ENCODE measurements around the gene PAFAH1B1.

- TF ChIP-seq POLR2A (IDR thresholded peaks at IDR 0.05) = no peak
- TF ChIP-seq, protein P1, sequence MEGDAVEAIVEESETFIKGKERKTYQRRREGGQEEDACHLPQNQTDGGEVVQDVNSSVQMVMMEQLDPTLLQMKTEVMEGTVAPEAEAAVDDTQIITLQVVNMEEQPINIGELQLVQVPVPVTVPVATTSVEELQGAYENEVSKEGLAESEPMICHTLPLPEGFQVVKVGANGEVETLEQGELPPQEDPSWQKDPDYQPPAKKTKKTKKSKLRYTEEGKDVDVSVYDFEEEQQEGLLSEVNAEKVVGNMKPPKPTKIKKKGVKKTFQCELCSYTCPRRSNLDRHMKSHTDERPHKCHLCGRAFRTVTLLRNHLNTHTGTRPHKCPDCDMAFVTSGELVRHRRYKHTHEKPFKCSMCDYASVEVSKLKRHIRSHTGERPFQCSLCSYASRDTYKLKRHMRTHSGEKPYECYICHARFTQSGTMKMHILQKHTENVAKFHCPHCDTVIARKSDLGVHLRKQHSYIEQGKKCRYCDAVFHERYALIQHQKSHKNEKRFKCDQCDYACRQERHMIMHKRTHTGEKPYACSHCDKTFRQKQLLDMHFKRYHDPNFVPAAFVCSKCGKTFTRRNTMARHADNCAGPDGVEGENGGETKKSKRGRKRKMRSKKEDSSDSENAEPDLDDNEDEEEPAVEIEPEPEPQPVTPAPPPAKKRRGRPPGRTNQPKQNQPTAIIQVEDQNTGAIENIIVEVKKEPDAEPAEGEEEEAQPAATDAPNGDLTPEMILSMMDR (IDR thresholded peaks at IDR 0.05) = no peak
These were observed 91.1 kb downstream of the PAFAH1B1 start for GRCh38 chr17:2684549-2684948.

All from esophagus squamous epithelium (tissue), 4 donors.